H1 (cell line): Measurements from ENCODE around the gene MEX3C. TPM values are rescaled to one million over a fixed set of nuclear protein-coding genes. Genes with fewer than 3 reads are reported as not detected.
A peak's percentile ranks its signal among the peaks of the same experiment; 100 is the strongest.

ENCODE experiments used
- CTCF ChIA-PET: fragments of 300-600 bp; sonication (Branson Sonifier 250); formaldehyde crosslinking; loops from one replicate; lab custom pipeline; 2021; ENCODE audit not compliant: partially characterized antibody; lab: Charles Lee
- POLR2A ChIA-PET: fragments of 300-600 bp; sonication (Branson Sonifier 250); formaldehyde crosslinking; loops from one replicate; lab custom pipeline; 2021; ENCODE audit warnings: inconsistent platforms; ENCODE audit not compliant: partially characterized antibody; lab: Charles Lee
- DNase-seq, 2 experiments: peaks; one replicate each; pipeline versions ENCODE4 v3.0.0 to v3.0.0-alpha.2; 2010 to 2022; ENCODE audit warnings: low spot score in 2 of 2, low read depth in 1 of 2, mixed read lengths in 1 of 2
- FAIRE-seq: peaks from 2 replicates; lab custom pipeline; 2011; peaks lifted over from hg19 to GRCh38; lab: Jason Lieb, UNC
- H2AFZ ChIP-seq: 2 replicates; pipeline ENCODE4 v1.8.1; 2012; ENCODE audit warnings: low read length, inconsistent platforms
- H2AK5ac ChIP-seq: 2 replicates; pipeline ENCODE4 v1.6.1; 2013; ENCODE audit warnings: low read depth, low read length
- H2BK120ac ChIP-seq: replicated peaks from 2 replicates; pipeline ENCODE3; 2013; ENCODE audit warnings: low read depth, low read length, inconsistent platforms
- H2BK12ac ChIP-seq: 2 replicates; pipeline ENCODE4 v1.6.1; 2013; ENCODE audit warnings: low read depth, low read length
- H2BK15ac ChIP-seq: 2 replicates; pipeline ENCODE4 v1.6.1; 2013; ENCODE audit warnings: low read length
- H2BK20ac ChIP-seq: 2 replicates; pipeline ENCODE4 v1.6.1; 2013; ENCODE audit warnings: low read length
- H2BK5ac ChIP-seq: 2 replicates; pipeline ENCODE4 v1.6.1; 2013; ENCODE audit warnings: low read depth, low read length
- H3K14ac ChIP-seq: 2 replicates; pipeline ENCODE4 v1.6.1; 2013; ENCODE audit warnings: inconsistent platforms; ENCODE audit not compliant: insufficient read length
- H3K18ac ChIP-seq: 2 replicates; pipeline ENCODE4 v1.6.1; 2013; ENCODE audit warnings: low read length; ENCODE audit errors: extremely low read depth
- H3K23ac ChIP-seq: 2 replicates; pipeline ENCODE4 v1.6.1; 2013; ENCODE audit warnings: inconsistent platforms; ENCODE audit not compliant: insufficient read length
- H3K23me2 ChIP-seq: 2 replicates; pipeline ENCODE4 v1.6.1; 2013; ENCODE audit warnings: low read depth, low read length
- H3K27ac ChIP-seq: 2 replicates; pipeline ENCODE4 v1.6.1; 2011; ENCODE audit warnings: low read depth, low read length, inconsistent platforms
- H3K27me3 ChIP-seq, 4 experiments: replicated peaks in 1 of 4; 1 replicate in 1 of 4; 2 replicates in 3 of 4; pipeline versions ENCODE4 v1.6.1 to v1.8.1; 2011 to 2013; ENCODE audit warnings: low read length in 3 of 4, mild to moderate bottlenecking in 3 of 4, inconsistent platforms in 2 of 4, mixed read lengths in 2 of 4, moderate library complexity in 1 of 4; ENCODE audit not compliant: control insufficient read depth in 3 of 4, insufficient read depth in 3 of 4; ENCODE audit errors: extremely low read depth in 1 of 4
- H3K36me3 ChIP-seq, 4 experiments: 2 replicates each; pipeline versions ENCODE4 v1.6.1 to v1.8.1; 2011 to 2013; ENCODE audit warnings: mild to moderate bottlenecking in 4 of 4, low read length in 3 of 4, moderate library complexity in 2 of 4, control low read depth in 1 of 4, inconsistent platforms in 1 of 4; ENCODE audit not compliant: insufficient read depth in 4 of 4, control insufficient read depth in 2 of 4
- H3K4ac ChIP-seq: replicated peaks from 2 replicates; pipeline ENCODE3; 2013; ENCODE audit warnings: low read length, low read depth, mixed read lengths, inconsistent platforms; ENCODE audit not compliant: insufficient read length
- H3K4me1 ChIP-seq, 4 experiments: replicated peaks in 1 of 4; 1 replicate in 1 of 4; 2 replicates in 3 of 4; pipeline versions ENCODE4 v1.6.1 to v1.8.1; 2011 to 2013; ENCODE audit warnings: low read length in 3 of 4, inconsistent platforms in 2 of 4, mixed read lengths in 1 of 4; ENCODE audit not compliant: insufficient read depth in 4 of 4, control insufficient read depth in 3 of 4
- H3K4me2 ChIP-seq, 2 experiments: 2 replicates each; pipeline versions ENCODE4 v1.6.1 to v1.8.1; 2011 to 2013; ENCODE audit warnings: low read depth in 2 of 2, low read length in 2 of 2, control low read depth in 1 of 2, inconsistent platforms in 1 of 2, mild to moderate bottlenecking in 1 of 2; ENCODE audit not compliant: insufficient read depth in 1 of 2
- H3K4me3 ChIP-seq, 4 experiments: fragments of 200-600, 300-600 bp in 1 of 4; sonication (generic), shearing (Covaris generic), sonication (Bioruptor Twin) in 1 of 4; 2 replicates each; pipeline versions ENCODE4 v1.5.1 to v1.8.1; 2011 to 2016; ENCODE audit warnings: low read length in 4 of 4, low read depth in 3 of 4, control low read depth in 2 of 4, inconsistent platforms in 2 of 4, mild to moderate bottlenecking in 2 of 4, mixed read lengths in 1 of 4, moderate library complexity in 1 of 4; ENCODE audit not compliant: insufficient read depth in 2 of 4; ENCODE audit errors: extremely low read depth in 1 of 4
- H3K56ac ChIP-seq: replicated peaks from 2 replicates; pipeline ENCODE3; 2013; ENCODE audit warnings: low read depth, mild to moderate bottlenecking, mixed read lengths, low read length, inconsistent platforms; ENCODE audit not compliant: insufficient read length
- H3K79me1 ChIP-seq: 2 replicates; pipeline ENCODE4 v1.6.1; 2013; ENCODE audit warnings: low read depth, low read length, control low read depth
- H3K79me2 ChIP-seq, 2 experiments: 2 replicates each; pipeline versions ENCODE4 v1.6.1 to v1.8.1; 2012 to 2013; ENCODE audit warnings: low read length in 2 of 2, mild to moderate bottlenecking in 2 of 2, inconsistent platforms in 1 of 2; ENCODE audit not compliant: insufficient read depth in 2 of 2, control insufficient read depth in 1 of 2
- H3K9ac ChIP-seq, 4 experiments: replicated peaks in 1 of 4; 1 replicate in 1 of 4; 2 replicates in 3 of 4; pipeline versions ENCODE4 v1.6.1 to v1.8.1; 2011 to 2013; ENCODE audit warnings: low read depth in 3 of 4, low read length in 3 of 4, control low read depth in 2 of 4, mild to moderate bottlenecking in 2 of 4, moderate library complexity in 2 of 4, inconsistent platforms in 1 of 4; ENCODE audit errors: extremely low read depth in 1 of 4
- H3K9me3 ChIP-seq, 2 experiments: 2 replicates each; pipeline versions ENCODE4 v1.6.1 to v1.8.1; 2012 to 2013; ENCODE audit warnings: mild to moderate bottlenecking in 2 of 2, moderate library complexity in 2 of 2, control low read depth in 1 of 2, inconsistent platforms in 1 of 2, low read depth in 1 of 2, low read length in 1 of 2, mixed read lengths in 1 of 2; ENCODE audit not compliant: insufficient read depth in 2 of 2
- H4K20me1 ChIP-seq, 2 experiments: replicated peaks in 1 of 2; 2 replicates each; pipeline versions ENCODE3 to v1.8.1; 2011 to 2013; ENCODE audit warnings: inconsistent platforms in 2 of 2, low read length in 2 of 2, mild to moderate bottlenecking in 1 of 2; ENCODE audit not compliant: insufficient read depth in 2 of 2, control insufficient read depth in 1 of 2
- H4K5ac ChIP-seq: 2 replicates; pipeline ENCODE4 v1.6.1; 2013; ENCODE audit warnings: low read length, low read depth, mixed read lengths, inconsistent platforms; ENCODE audit not compliant: insufficient read length
- H4K8ac ChIP-seq: 2 replicates; pipeline ENCODE4 v1.8.0; 2013; ENCODE audit warnings: mild to moderate bottlenecking, moderate library complexity, low read length, inconsistent platforms; ENCODE audit not compliant: insufficient read depth; ENCODE audit errors: extremely low read depth
- H4K91ac ChIP-seq: replicated peaks from 2 replicates; pipeline ENCODE3; 2013; ENCODE audit warnings: low read length, mixed read lengths, inconsistent platforms; ENCODE audit not compliant: insufficient read length
- POLR2A ChIP-seq, 2 experiments: IDR thresholded peaks; 1 replicate in 1 of 2; 2 replicates in 1 of 2; pipeline ENCODE4 v1.6.1; 2011; ENCODE audit warnings: low read depth in 2 of 2, low read length in 2 of 2, mild to moderate bottlenecking in 2 of 2; ENCODE audit errors: control extremely low read depth in 1 of 2
- RXRA ChIP-seq: IDR thresholded peaks from 2 replicates; pipeline ENCODE4 v1.6.1; 2011; ENCODE audit warnings: low read depth, mild to moderate bottlenecking, low read length, moderate library complexity; ENCODE audit not compliant: insufficient read depth
- WGBS, 2 experiments: shearing (Covaris generic) in 1 of 2; methylation state at CpG; one replicate each; pipeline versions ENCODE4 v1.1.6 to v1.1.7; 2013 to 2015; ENCODE audit warnings: low lambda C conversion rate in 2 of 2, mixed read lengths in 2 of 2, inconsistent platforms in 1 of 2, low coverage in 1 of 2, missing lambda C conversion rate in 1 of 2; ENCODE audit not compliant: insufficient replicate concordance in 2 of 2, insufficient coverage in 1 of 2, insufficient read length in 1 of 2; ENCODE audit errors: extremely low coverage in 1 of 2, missing lambda C conversion rate in 1 of 2; 5-methylcytosine and 5-hydroxymethylcytosine counted together
- polyA plus RNA-seq, 7 experiments: library from polyadenylated mRNA; depleted of rRNA in 3 of 7; stranded (reverse) in 5 of 7; unstranded in 2 of 7; fragments of >200 nt in 5 of 7; fragments of 200-250 nt in 2 of 7; gene quantifications; 1 replicate in 5 of 7; 2 replicates in 1 of 7; 4 replicates in 1 of 7; pipeline versions ENCODE4 v1.2.1 to v1.2.3, GENCODE V29; 2011 to 2013; ENCODE audit warnings: missing spikeins in 2 of 7, mixed read lengths in 2 of 7
- total RNA-seq: library from RNA; stranded (reverse); fragmentation: NEBNext Ultra II Directional; extraction: Animal tissue kit (Norgen Biotek cat#: 25700); gene quantifications from 2 replicates; pipeline ENCODE4 v1.2.1, GENCODE V29; 2021
- TF ChIP-seq, protein P1 (sequence below): IDR thresholded peaks from 2 replicates; pipeline ENCODE4 v1.6.1; 2012; ENCODE audit warnings: inconsistent platforms

The MEX3C gene
- total and polyA plus RNA-seq, 2 of the 8 experiments (the other 6 are each of a cell fraction or from before 2014, with no cell fraction given): 48.2 to 103 TPM

GRCh38 chr18:51235009-51235789 is 37.7 kb upstream of the MEX3C start:
- Histone ChIP-seq H3K4me3 (no peak overlapping the region), H3K36me3 (no peaks in the 10 kb centered on the region), H2BK12ac (no peak overlapping the region), H3K4me2 (no peak overlapping the region), H3K79me2 (no peaks in the 10 kb centered on the region), H2BK5ac (no peak overlapping the region), H3K56ac (no peak overlapping the region), H2AFZ (0 out of 2 replicates have a peak overlapping the region, but pooled peaks have one; percentile 8), H3K18ac (no peak overlapping the region), H3K14ac (no peak overlapping the region), H3K27ac (no peak overlapping the region), H2BK20ac (no peak overlapping the region), H3K23me2 (no peaks in the 10 kb centered on the region), H3K9ac (no peak overlapping the region), H4K20me1 (no peaks in the 10 kb centered on the region), H3K4ac (no peak overlapping the region)
- ChIA-PET CTCF (interaction anchor here (0.6 to 1.8 kb wide), 7 partner anchors 9 to 104 kb away, joined by 3 to 6 read pairs (median 3); no protein-coding TSS in a partner anchor), POLR2A (no interaction called here)
- no peak for DNase-seq
- no peak for TF ChIP-seq RXRA
- TF ChIP-seq, protein P1, sequence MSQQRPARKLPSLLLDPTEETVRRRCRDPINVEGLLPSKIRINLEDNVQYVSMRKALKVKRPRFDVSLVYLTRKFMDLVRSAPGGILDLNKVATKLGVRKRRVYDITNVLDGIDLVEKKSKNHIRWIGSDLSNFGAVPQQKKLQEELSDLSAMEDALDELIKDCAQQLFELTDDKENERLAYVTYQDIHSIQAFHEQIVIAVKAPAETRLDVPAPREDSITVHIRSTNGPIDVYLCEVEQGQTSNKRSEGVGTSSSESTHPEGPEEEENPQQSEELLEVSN: 0 out of 2 replicates have a peak, but pooled peaks have one; percentile 25
- TF ChIP-seq POLR2A (IDR thresholded peaks at IDR 0.05; ENCODE audit: control extremely low read depth in 1 of 2, low read depth in 2 of 2, low read length in 2 of 2): no peak
- TF ChIP-seq, all 59 proteins: peak for 1
- Histone ChIP-seq H2AK5ac (no peak overlapping the region), H4K5ac (no peak overlapping the region), H3K23ac (no peak overlapping the region), H3K9me3 (no peaks in the 10 kb centered on the region), H3K27me3 (no peaks in the 10 kb centered on the region), H2BK120ac (no peak overlapping the region), H3K4me1 (peaks cover 0 to 6% (median 3%) of the 10 kb centered on the region in 4 experiments; a peak in 3 of 7 replicates), H3K79me1 (no peaks in the 10 kb centered on the region), H4K8ac (no peak overlapping the region), H4K91ac (no peak overlapping the region), H2BK15ac (no peak overlapping the region)
- no peak for FAIRE-seq
- WGBS, 2 experiments: 60% methylated on average over 6 of the region's 6 CpGs; no CpG with 5 or more reads in 1 of the 2 experiments
